HepG2 (cell line): ENCODE measurements around the gene ZBTB48. TPM values are rescaled to one million over a fixed set of nuclear protein-coding genes. Genes with fewer than 3 reads are reported as not detected.

ENCODE experiments used
- ATF2 ChIP-seq: sonication (generic); formaldehyde crosslinking; IDR thresholded peaks from 2 replicates; pipeline ENCODE4 v1.4.0; 2020; ENCODE audit warnings: missing genetic modification reagents
- DPF2 ChIP-seq: sonication (generic); formaldehyde crosslinking; IDR thresholded peaks from 2 replicates; pipeline ENCODE4 v1.4.0; 2020; ENCODE audit warnings: mild to moderate bottlenecking, low read depth, missing genetic modification reagents, borderline replicate concordance
- KDM4B ChIP-seq: sonication (generic); formaldehyde crosslinking; IDR thresholded peaks from 2 replicates; pipeline ENCODE4 v1.4.0; 2020; ENCODE audit warnings: missing genetic modification reagents
- KDM5A ChIP-seq: fragments of 200-600 bp; sonication (generic); IDR thresholded peaks from 2 replicates; pipeline ENCODE4 v1.7.0; 2018; ENCODE audit warnings: antibody characterized with exemption, mild to moderate bottlenecking, low read length, borderline replicate concordance
- MEIS2 ChIP-seq: sonication (generic); formaldehyde crosslinking; IDR thresholded peaks from 2 replicates; pipeline ENCODE4 v1.9.0; 2021; ENCODE audit warnings: mild to moderate bottlenecking, missing genetic modification reagents
- MIER3 ChIP-seq: IDR thresholded peaks from 2 replicates; pipeline ENCODE4 v1.6.1; 2016; ENCODE audit warnings: missing compliant biosample characterization, borderline replicate concordance
- MLLT10 ChIP-seq: sonication (generic); formaldehyde crosslinking; IDR thresholded peaks from 2 replicates; pipeline ENCODE4 v1.4.0; 2020; ENCODE audit warnings: missing genetic modification reagents
- MTA1 ChIP-seq: sonication (generic); formaldehyde crosslinking; IDR thresholded peaks from 2 replicates; pipeline ENCODE4 v1.4.0; 2020; ENCODE audit warnings: missing genetic modification reagents, mild to moderate bottlenecking, borderline replicate concordance
- NFIC ChIP-seq: IDR thresholded peaks from 2 replicates; pipeline ENCODE4 v1.6.1; 2012; ENCODE audit warnings: mild to moderate bottlenecking, low read length, inconsistent platforms
- NONO ChIP-seq, 2 experiments: fragments of 450-650 bp in 1 of 2; sonication (generic) in 1 of 2; formaldehyde crosslinking in 1 of 2; IDR thresholded peaks in 1 of 2; conservative IDR thresholded peaks in 1 of 2; 2 replicates each; pipeline versions ENCODE4 v1.6.1 to v1.8.0; 2017 to 2022; ENCODE audit warnings: mild to moderate bottlenecking in 1 of 2, missing genetic modification reagents in 1 of 2, moderate library complexity in 1 of 2
- REPIN1 ChIP-seq: sonication (generic); formaldehyde crosslinking; IDR thresholded peaks from 2 replicates; pipeline ENCODE4 v1.8.0; 2022; ENCODE audit warnings: missing genetic modification reagents, low read depth, mild to moderate bottlenecking, borderline replicate concordance
- RERE ChIP-seq: IDR thresholded peaks from 2 replicates; pipeline ENCODE4 v1.6.1; 2016; ENCODE audit warnings: low read depth, missing genetic modification reagents, missing compliant biosample characterization
- SCMH1 ChIP-seq: sonication (generic); formaldehyde crosslinking; IDR thresholded peaks from 2 replicates; pipeline ENCODE4 v1.9.0; 2021; ENCODE audit warnings: missing genetic modification reagents, mild to moderate bottlenecking, borderline replicate concordance
- SMAD9 ChIP-seq: sonication (generic); formaldehyde crosslinking; IDR thresholded peaks from 2 replicates; pipeline ENCODE4 v1.5.1; 2020; ENCODE audit warnings: mild to moderate bottlenecking, missing genetic modification reagents
- SNAPC2 ChIP-seq: sonication (generic); formaldehyde crosslinking; IDR thresholded peaks from 2 replicates; pipeline ENCODE4 v1.8.1; 2022; ENCODE audit warnings: mild to moderate bottlenecking, missing genetic modification reagents
- SRY ChIP-seq: sonication (generic); formaldehyde crosslinking; IDR thresholded peaks from 2 replicates; pipeline ENCODE4 v1.8.0; 2022; ENCODE audit warnings: mild to moderate bottlenecking, missing genetic modification reagents
- TAF1 ChIP-seq: sonication (generic); formaldehyde crosslinking; IDR thresholded peaks from 2 replicates; pipeline ENCODE4 v1.4.0; 2020; ENCODE audit warnings: missing genetic modification reagents
- ZFP1 ChIP-seq: IDR thresholded peaks from 2 replicates; pipeline ENCODE4 v1.6.1; 2016
- ZNF326 ChIP-seq: sonication (generic); formaldehyde crosslinking; IDR thresholded peaks from 2 replicates; pipeline ENCODE4 v1.4.0; 2020; ENCODE audit warnings: missing genetic modification reagents, borderline replicate concordance
- ZNF510 ChIP-seq: sonication (generic); formaldehyde crosslinking; IDR thresholded peaks from 2 replicates; pipeline ENCODE4 v1.4.0; 2020; ENCODE audit warnings: low read depth, mild to moderate bottlenecking, missing genetic modification reagents
- ZNF878 ChIP-seq: sonication (generic); formaldehyde crosslinking; IDR thresholded peaks from 2 replicates; pipeline ENCODE4 v1.8.1; 2023; ENCODE audit warnings: mild to moderate bottlenecking, missing genetic modification reagents, moderate library complexity
- polyA plus RNA-seq, 8 experiments: library from polyadenylated mRNA; depleted of rRNA in 3 of 8; stranded (reverse) in 7 of 8; unstranded in 1 of 8; fragments of >200 nt; fragmentation: Illumina TruSeq in 4 of 8; extraction: Trizol in 4 of 8; gene quantifications; 2 replicates each; pipeline versions ENCODE4 v1.2.1 to v1.2.3, GENCODE V29; 2011 to 2016; ENCODE audit warnings: low read depth in 4 of 8, missing spikeins in 1 of 8, mixed read lengths in 1 of 8; ENCODE audit not compliant: insufficient read depth in 1 of 8
- total RNA-seq, 5 experiments: library from RNA; depleted of rRNA; stranded (reverse); fragments of >200 nt; fragmentation: Illumina TruSeq; extraction: Trizol; gene quantifications; 2 replicates each; pipeline ENCODE4 v1.2.3, GENCODE V29; 2016; ENCODE audit warnings: low read depth in 1 of 5

The ZBTB48 gene
- total and polyA plus RNA-seq, 2 of the 13 experiments (the other 11 are each of a cell fraction or from before 2014, with no cell fraction given): 13.0 to 17.1 TPM

- TF ChIP-seq NFIC (peak; percentile 12; the same call in 1 of the 2 replicates), KDM5A (peak; percentile 99), MLLT10 (CRISPR knock-in tag) (no peak), ZNF326 (no peak), SCMH1 (CRISPR knock-in tag) (no peak), REPIN1 (CRISPR knock-in tag) (peak; percentile 53), SNAPC2 (CRISPR knock-in tag) (no peak), SRY (CRISPR knock-in tag) (peak; percentile 81), RERE (0 out of 2 replicates have a peak, but pooled peaks have one; percentile 13), ZFP1 (peak; percentile 48; the same call in 1 of the 2 replicates), MTA1 (CRISPR knock-in tag) (peak; percentile 29; the same call in 1 of the 2 replicates), ZNF878 (0 out of 2 replicates have a peak, but pooled peaks have one; percentile 17), MIER3 (CRISPR knock-in tag) (peak; percentile 64; the same call in 1 of the 2 replicates), ZNF510 (CRISPR knock-in tag) (no peak), DPF2 (CRISPR knock-in tag) (no peak), KDM4B (CRISPR knock-in tag) (0 out of 2 replicates have a peak, but pooled peaks have one; percentile 65), TAF1 (CRISPR knock-in tag) (peak; percentile 92), NONO (IDR thresholded peaks at IDR 0.05) (no peak), NONO (CRISPR knock-in tag; conservative IDR thresholded peaks at IDR 0.05) (peak; percentile 74; the same call in 1 of the 2 replicates), ATF2 (CRISPR knock-in tag) (peak; percentile 74), MEIS2 (CRISPR knock-in tag) (peak; percentile 65; the same call in 1 of the 2 replicates), SMAD9 (CRISPR knock-in tag) (no peak)
Measured at GRCh38 chr1:6554031-6554906, 25.5 kb upstream of the ZBTB48 start, which contains the start of gene NOL9 (continued).
